Fibroblast of lung (primary cell): ENCODE results near the gene USP17L25. TPM values are rescaled to one million over a fixed set of nuclear protein-coding genes. Genes with fewer than 3 reads are reported as not detected.
"Not testable (repeated sequence)": the region's sequence is repeated elsewhere in the genome, so short reads cannot be mapped to it uniquely, and the experiment has no call there.

Experiments used
- DNase-seq, 2 donors: peaks; one replicate each; pipeline versions ENCODE4 v3.0.0 to v3.0.0-alpha.2; 2010; ENCODE audit warnings: low read depth in 2 of 2
- H2AFZ ChIP-seq: 2 replicates; pipeline ENCODE4 v1.5.1; 2012; ENCODE audit warnings: low read length, control low read depth, inconsistent platforms
- H3K27ac ChIP-seq: 2 replicates; pipeline ENCODE4 v1.5.1; 2011; ENCODE audit warnings: low read length, control low read depth; ENCODE audit not compliant: insufficient read depth
- H3K27me3 ChIP-seq: 2 replicates; pipeline ENCODE4 v1.5.1; 2011; ENCODE audit warnings: mild to moderate bottlenecking, low read length; ENCODE audit not compliant: control insufficient read depth, insufficient read depth
- H3K36me3 ChIP-seq: 2 replicates; pipeline ENCODE4 v1.5.1; 2011; ENCODE audit warnings: low read length; ENCODE audit not compliant: control insufficient read depth, insufficient read depth
- H3K4me1 ChIP-seq: 2 replicates; pipeline ENCODE4 v1.5.1; 2011; ENCODE audit warnings: low read length; ENCODE audit not compliant: control insufficient read depth, insufficient read depth; ENCODE audit errors: extremely low read depth
- H3K4me2 ChIP-seq: 2 replicates; pipeline ENCODE4 v1.5.1; 2011; ENCODE audit warnings: low read length, control low read depth; ENCODE audit not compliant: insufficient read depth; ENCODE audit errors: extremely low read depth
- H3K4me3 ChIP-seq, 4 experiments: fragments of 200-600 bp in 1 of 4; sonication (generic) in 1 of 4; replicated peaks in 1 of 4; 2 replicates each; pipeline ENCODE4 v1.5.1; 2011 to 2016; ENCODE audit warnings: low read length in 4 of 4, low read depth in 3 of 4, mild to moderate bottlenecking in 3 of 4, control low read depth in 2 of 4, inconsistent platforms in 1 of 4, mixed read lengths in 1 of 4; ENCODE audit not compliant: insufficient read depth in 1 of 4; ENCODE audit errors: control extremely low read depth in 1 of 4
- H3K79me2 ChIP-seq: 2 replicates; pipeline ENCODE4 v1.5.1; 2012; ENCODE audit warnings: mild to moderate bottlenecking, low read length, inconsistent platforms; ENCODE audit not compliant: control insufficient read depth, insufficient read depth
- H3K9ac ChIP-seq: 2 replicates; pipeline ENCODE4 v1.5.1; 2011; ENCODE audit warnings: mild to moderate bottlenecking, low read length, control low read depth; ENCODE audit not compliant: insufficient read depth
- H3K9me3 ChIP-seq: 2 replicates; pipeline ENCODE4 v1.5.1; 2012; ENCODE audit warnings: low read depth, low read length; ENCODE audit not compliant: control insufficient read depth, insufficient read depth
- H4K20me1 ChIP-seq: 2 replicates; pipeline ENCODE4 v1.5.1; 2011; ENCODE audit warnings: low read length; ENCODE audit not compliant: control insufficient read depth, insufficient read depth; ENCODE audit errors: extremely low read depth
- polyA minus RNA-seq: library from RNA; depleted of rRNA, polyadenylated mRNA; stranded (reverse); fragments of >200 nt; gene quantifications from 2 replicates; pipeline ENCODE4 v1.2.3, GENCODE V29; 2011; ENCODE audit warnings: low replicate concordance
- polyA plus RNA-seq, 2 donors: library from polyadenylated mRNA; depleted of rRNA in 1 of 2; stranded (reverse) in 1 of 2; unstranded in 1 of 2; fragments of >200 nt; gene quantifications; 2 replicates each; pipeline ENCODE4 v1.2.1, GENCODE V29; 2011 to 2012; ENCODE audit warnings: missing spikeins in 1 of 2
- total RNA-seq: library from RNA; depleted of rRNA; stranded (reverse); fragments of >200 nt; gene quantifications from 2 replicates; pipeline ENCODE4 v1.2.1, GENCODE V29; 2014

The USP17L25 gene
- not detected in 2 replicates for total RNA-seq
- not detected in 2 replicates for polyA plus RNA-seq
- polyA plus RNA-seq (2012) = not detected in 2 replicates
- polyA minus RNA-seq = not detected in 2 replicates

GRCh38 chr4:9329611-9330010 lies at the start of gene USP17L25:
Gene USP17L25 (plus strand): TSS chr4:9329911. CDS start chr4:9329911, 0 bp downstream.
- H4K20me1 ChIP-seq, H3K27me3 ChIP-seq, H3K4me2 ChIP-seq, H3K9ac ChIP-seq, H2AFZ ChIP-seq, H3K4me1 ChIP-seq, H3K4me3 ChIP-seq, H3K9me3 ChIP-seq, H3K79me2 ChIP-seq, H3K27ac ChIP-seq, H3K36me3 ChIP-seq, DNase-seq: not testable (repeated sequence)

GRCh38 chr4:9324191-9324590 lies 5.5 kb upstream of the USP17L25 start:
- not testable (repeated sequence) for H2AFZ ChIP-seq, H3K9ac ChIP-seq, H3K27me3 ChIP-seq, DNase-seq, H3K79me2 ChIP-seq, H4K20me1 ChIP-seq, H3K27ac ChIP-seq, H3K4me2 ChIP-seq, H3K9me3 ChIP-seq, H3K4me1 ChIP-seq, H3K4me3 ChIP-seq, H3K36me3 ChIP-seq

GRCh38 chr4:9324865-9325264 lies 4.8 kb upstream of the USP17L25 start, which contains the start of gene USP17L24:
Gene USP17L24 (plus strand): TSS chr4:9325165. CDS start chr4:9325165, 0 bp downstream.
- DNase-seq, H3K36me3 ChIP-seq, H3K27me3 ChIP-seq: not testable (repeated sequence)

GRCh38 chr4:9334358-9334757 lies 4.6 kb downstream of the USP17L25 start, which contains the start of gene USP17L26:
Gene USP17L26 (plus strand): TSS chr4:9334658. CDS start chr4:9334658, 0 bp downstream.
- H2AFZ ChIP-seq, H4K20me1 ChIP-seq, H3K36me3 ChIP-seq, H3K27me3 ChIP-seq, H3K4me1 ChIP-seq, H3K27ac ChIP-seq, H3K79me2 ChIP-seq, DNase-seq, H3K4me3 ChIP-seq, H3K9ac ChIP-seq, H3K4me2 ChIP-seq, H3K9me3 ChIP-seq: not testable (repeated sequence)

More at GRCh38 chr4:9324865-9325264, 4.8 kb upstream of the USP17L25 start, which contains the start of gene USP17L24:
- not testable (repeated sequence) for H2AFZ ChIP-seq, H4K20me1 ChIP-seq, H3K27ac ChIP-seq, H3K4me2 ChIP-seq, H3K4me1 ChIP-seq, H3K9ac ChIP-seq, H3K4me3 ChIP-seq, H3K9me3 ChIP-seq, H3K79me2 ChIP-seq

GRCh38 chr4:9339103-9339502 lies 9.4 kb downstream of the USP17L25 start, which contains the start of gene USP17L5:
Gene USP17L5 (plus strand): TSS chr4:9339403. CDS start chr4:9339403, 0 bp downstream.
- not testable (repeated sequence) for H3K27me3 ChIP-seq, H3K4me3 ChIP-seq

GRCh38 chr4:9343848-9344247 lies 14.1 kb downstream of the USP17L25 start, which contains the start of gene USP17L27:
Gene USP17L27 (plus strand): TSS chr4:9344148. CDS start chr4:9344148, 0 bp downstream.
- H3K79me2 ChIP-seq, H2AFZ ChIP-seq, H4K20me1 ChIP-seq, H3K27ac ChIP-seq, H3K4me3 ChIP-seq, DNase-seq, H3K9ac ChIP-seq, H3K4me1 ChIP-seq, H3K4me2 ChIP-seq, H3K9me3 ChIP-seq, H3K36me3 ChIP-seq, H3K27me3 ChIP-seq: not testable (repeated sequence)

More at GRCh38 chr4:9339103-9339502, 9.4 kb downstream of the USP17L25 start, which contains the start of gene USP17L5:
- not testable (repeated sequence) for H3K36me3 ChIP-seq, H2AFZ ChIP-seq, H3K4me2 ChIP-seq, H3K79me2 ChIP-seq, H3K4me1 ChIP-seq, H4K20me1 ChIP-seq, H3K9me3 ChIP-seq, DNase-seq, H3K9ac ChIP-seq, H3K27ac ChIP-seq

GRCh38 chr4:9348593-9348992 lies 18.9 kb downstream of the USP17L25 start, which contains the start of gene USP17L28:
Gene USP17L28 (plus strand): TSS chr4:9348893. CDS start chr4:9348893, 0 bp downstream.
- H4K20me1 ChIP-seq, H3K4me3 ChIP-seq, H3K9ac ChIP-seq, H3K4me2 ChIP-seq, H3K27ac ChIP-seq, H3K9me3 ChIP-seq, H3K27me3 ChIP-seq, H3K4me1 ChIP-seq, H2AFZ ChIP-seq, H3K36me3 ChIP-seq, DNase-seq, H3K79me2 ChIP-seq: not testable (repeated sequence)
